HL-60 (cell line): ENCODE data around the gene NBPF11.
"Not testable (repeated sequence)": the region's sequence is repeated elsewhere in the genome, so short reads cannot be mapped to it uniquely, and the experiment has no call there.

Experiments used
- CTCF ChIP-seq: IDR thresholded peaks from one replicate; pipeline ENCODE4 v1.5.1; 2011; ENCODE audit warnings: low read length, control low read depth, inconsistent platforms; ENCODE audit not compliant: insufficient read depth
- GABPA ChIP-seq: IDR thresholded peaks from 2 replicates; pipeline ENCODE4 v1.6.1; 2012; ENCODE audit warnings: low read depth

GRCh38 chr1:148146191-148146997 lies 5.7 kb downstream of the NBPF11 start:
- TF ChIP-seq GABPA, CTCF: not testable (repeated sequence)
